H7 (cell line): ENCODE results near the gene LITAF. TPM values are rescaled to one million over a fixed set of nuclear protein-coding genes. Genes with fewer than 3 reads are reported as not detected.
A peak's percentile ranks its signal among the peaks of the same experiment; 100 is the strongest.
"Not testable (repeated sequence)": the region's sequence is repeated elsewhere in the genome, so short reads cannot be mapped to it uniquely, and the experiment has no call there.

Experiments used
- DNase-seq: peaks from one replicate; pipeline ENCODE4 v3.0.0; 2012
- H3K27me3 ChIP-seq: 2 replicates; pipeline ENCODE4 v1.6.0; 2011; ENCODE audit warnings: mild to moderate bottlenecking, low read length; ENCODE audit not compliant: control insufficient read depth, insufficient read depth
- H3K36me3 ChIP-seq: replicated peaks from 2 replicates; pipeline ENCODE4 v1.5.1; 2011; ENCODE audit warnings: low read length; ENCODE audit not compliant: control insufficient read depth, insufficient read depth
- H3K4me3 ChIP-seq: 2 replicates; pipeline ENCODE4 v1.5.1; 2011; ENCODE audit warnings: low read depth, mild to moderate bottlenecking, control low read depth, low read length, moderate library complexity; ENCODE audit not compliant: insufficient read depth
- total RNA-seq: library from RNA; depleted of rRNA; stranded (reverse); fragments of >200 nt; shearing (Covaris generic); gene quantifications from 2 replicates; pipeline ENCODE4 v1.2.3, GENCODE V29; 2014

The LITAF gene
- total RNA-seq, 1 experiment from 2014 or later: 71.8 TPM

DNA sequence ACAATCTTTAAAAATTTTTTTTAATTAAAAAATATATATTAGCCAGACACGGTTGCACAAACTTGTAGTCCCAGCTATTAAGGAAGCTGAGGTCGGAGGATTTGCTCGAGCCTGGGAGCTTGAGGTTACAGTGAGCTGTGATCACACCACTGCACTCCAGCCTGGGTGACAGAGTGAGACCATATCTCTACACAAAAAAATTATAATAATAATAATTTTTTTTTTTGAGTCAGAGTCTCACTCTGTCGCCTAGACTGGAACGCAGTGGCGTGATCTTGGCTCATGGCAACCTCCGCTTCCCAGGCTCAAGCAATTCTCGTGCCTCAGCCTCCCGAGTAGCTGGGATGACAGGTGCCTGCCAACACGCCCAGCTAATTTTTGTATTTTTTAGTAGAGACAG lies 23.8 kb downstream of the LITAF start:
- no peak for DNase-seq
- Histone ChIP-seq H3K4me3 (no peak overlapping the region), H3K36me3 (no peaks in the 10 kb centered on the region; the same call in none of the 2 replicates), H3K27me3 (no peaks in the 10 kb centered on the region)

- H3K4me3 ChIP-seq: no peak overlapping the region
- DNase-seq: no peak
- no peaks in the 10 kb centered on the region for H3K27me3 ChIP-seq
- H3K36me3 ChIP-seq: no peaks in the 10 kb centered on the region; the same call in none of the 2 replicates
Measured at GRCh38 chr16:11562411-11562810, 24.3 kb downstream of the LITAF start.

DNA sequence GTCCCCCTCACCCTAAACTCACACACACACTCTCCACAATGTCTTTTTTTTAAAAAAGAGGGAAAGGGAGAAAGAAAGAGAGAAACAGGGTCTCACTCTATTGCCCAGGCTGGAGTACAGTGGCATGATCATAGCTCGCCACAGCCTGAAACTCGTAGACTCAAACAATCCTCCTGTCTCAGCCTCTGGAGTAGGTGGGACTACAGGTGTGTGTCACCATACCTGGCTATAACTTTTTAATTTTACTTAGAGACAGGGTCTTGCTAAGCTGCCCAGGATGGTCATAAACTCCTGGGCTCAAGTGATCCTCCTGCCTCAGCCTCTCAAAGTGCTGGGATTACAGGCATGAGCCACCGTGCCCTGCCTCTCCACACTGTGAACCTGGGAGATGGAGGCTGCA lies 24.9 kb downstream of the LITAF start:
- H3K4me3 ChIP-seq: no peak overlapping the region
- no peaks in the 10 kb centered on the region; the same call in none of the 2 replicates for H3K36me3 ChIP-seq
- no peak for DNase-seq
- no peaks in the 10 kb centered on the region for H3K27me3 ChIP-seq

GRCh38 chr16:11561454-11561805 lies 25.3 kb downstream of the LITAF start:
- DNase-seq: no peak
- Histone ChIP-seq H3K27me3 (no peaks in the 10 kb centered on the region), H3K4me3 (no peak overlapping the region), H3K36me3 (no peaks in the 10 kb centered on the region; the same call in none of the 2 replicates)

DNA sequence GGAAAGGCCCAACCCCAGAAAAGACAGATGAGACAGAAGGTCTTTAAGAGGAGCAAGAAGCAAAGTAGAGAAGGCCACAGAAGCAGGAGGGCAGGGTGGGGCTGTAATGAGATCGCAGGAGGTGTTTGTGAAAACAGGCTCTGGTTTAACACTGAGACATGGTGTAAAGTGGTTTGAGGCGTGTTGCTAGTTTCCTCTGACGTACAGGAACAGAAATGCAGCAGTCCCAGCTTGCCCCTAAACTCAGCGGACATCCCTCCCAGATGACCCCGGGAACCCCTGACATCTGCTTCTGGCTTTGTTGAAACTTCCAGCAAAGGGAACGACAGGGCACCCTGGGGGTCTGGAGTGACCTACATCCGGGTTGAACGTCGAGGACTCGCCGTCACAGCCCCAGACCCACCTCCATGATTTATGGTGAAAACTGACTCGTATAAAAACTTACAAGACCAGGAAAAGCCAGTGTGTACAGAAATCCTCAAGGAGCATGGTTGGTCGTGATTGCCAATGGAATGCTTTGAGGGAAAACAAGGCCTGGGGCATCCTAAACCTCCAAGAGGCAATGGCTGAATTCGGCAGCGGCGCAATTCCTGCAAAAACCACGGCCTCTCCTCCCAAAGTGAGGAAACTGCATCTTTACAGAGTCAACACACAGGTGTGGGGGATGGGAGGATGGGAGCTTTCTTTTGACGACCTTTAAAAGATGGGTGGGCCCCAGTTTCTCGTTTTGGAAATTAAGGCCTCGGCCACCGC lies 25.8 kb downstream of the LITAF start:
- Histone ChIP-seq H3K36me3 (peaks cover 4% of the 10 kb centered on the region; the same call in 1 of the 2 replicates), H3K4me3 (no peak overlapping the region), H3K27me3 (no peaks in the 10 kb centered on the region)
- DNase-seq: peak; percentile 40

DNA sequence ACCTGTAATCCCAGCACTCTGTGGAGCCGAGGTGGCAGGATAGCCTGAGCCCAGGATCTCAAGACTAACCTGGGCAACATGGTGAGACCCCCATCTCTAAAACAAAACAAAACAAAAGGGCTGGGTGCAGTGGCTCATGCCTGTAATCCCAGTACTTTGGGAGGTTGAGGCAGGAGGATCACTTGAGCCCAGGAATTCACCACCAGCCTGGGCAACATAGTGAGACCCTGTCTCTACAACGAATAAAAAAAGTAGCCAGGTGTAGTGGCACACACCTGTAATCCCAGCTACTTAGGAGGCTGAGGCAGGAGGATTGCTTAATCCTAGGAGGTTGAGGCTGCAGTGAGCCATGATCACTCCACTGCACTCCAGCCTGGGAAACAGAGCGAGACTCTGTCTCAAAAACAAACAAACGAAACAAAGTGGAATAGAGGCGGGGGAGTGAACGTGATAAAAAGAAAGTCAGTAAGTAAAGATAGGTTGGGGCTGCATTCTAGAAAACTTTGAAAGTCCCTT lies 28.4 kb downstream of the LITAF start:
- peaks cover 10% of the 10 kb centered on the region for H3K36me3 ChIP-seq
- not testable (repeated sequence) for DNase-seq, H3K4me3 ChIP-seq, H3K27me3 ChIP-seq

- DNase-seq: no peak
- no peak overlapping the region for H3K4me3 ChIP-seq
- H3K36me3 ChIP-seq: peaks cover 11% of the 10 kb centered on the region
- H3K27me3 ChIP-seq: no peaks in the 10 kb centered on the region
Measured at GRCh38 chr16:11557801-11558200, 28.9 kb downstream of the LITAF start.

DNA sequence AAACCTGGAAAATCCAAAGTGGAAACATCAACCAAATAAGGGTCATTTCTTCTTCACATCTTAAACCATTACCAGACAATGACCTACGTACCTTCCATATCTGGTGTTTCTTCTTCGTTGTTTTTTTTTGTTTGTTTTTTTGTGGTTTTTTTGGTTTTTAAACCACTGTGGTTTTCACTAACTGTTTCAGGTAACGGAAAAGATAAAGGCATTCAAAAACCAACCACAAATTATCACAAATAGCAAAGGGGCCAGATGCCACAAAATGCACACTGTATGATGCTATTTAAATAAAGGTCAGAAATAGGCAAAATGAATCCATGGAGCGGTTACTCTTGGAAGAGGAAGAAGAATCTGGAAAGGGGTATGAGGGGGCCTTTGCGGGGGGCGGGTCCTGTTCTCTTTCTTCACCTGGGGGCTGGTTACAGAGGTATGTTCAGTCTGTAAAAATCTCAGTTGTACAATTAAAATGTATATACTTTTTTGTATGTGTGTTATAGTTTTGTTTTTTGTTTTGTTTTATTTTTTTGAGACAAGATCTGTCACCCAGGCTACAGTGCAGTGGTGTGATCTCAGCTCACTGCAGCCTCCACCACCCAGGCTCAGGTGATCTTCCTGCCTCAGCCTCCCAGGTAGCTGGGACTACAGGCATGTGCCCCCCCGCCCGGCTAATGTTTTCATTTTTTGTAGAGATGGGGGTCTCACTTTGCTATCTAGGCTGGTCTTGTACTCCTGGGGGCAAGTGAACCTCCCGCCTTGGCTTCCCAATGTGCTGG lies 29.6 kb downstream of the LITAF start:
- no peaks in the 10 kb centered on the region for H3K27me3 ChIP-seq
- no peak overlapping the region for H3K4me3 ChIP-seq
- no peak for DNase-seq
- peaks cover 11% of the 10 kb centered on the region for H3K36me3 ChIP-seq

DNA sequence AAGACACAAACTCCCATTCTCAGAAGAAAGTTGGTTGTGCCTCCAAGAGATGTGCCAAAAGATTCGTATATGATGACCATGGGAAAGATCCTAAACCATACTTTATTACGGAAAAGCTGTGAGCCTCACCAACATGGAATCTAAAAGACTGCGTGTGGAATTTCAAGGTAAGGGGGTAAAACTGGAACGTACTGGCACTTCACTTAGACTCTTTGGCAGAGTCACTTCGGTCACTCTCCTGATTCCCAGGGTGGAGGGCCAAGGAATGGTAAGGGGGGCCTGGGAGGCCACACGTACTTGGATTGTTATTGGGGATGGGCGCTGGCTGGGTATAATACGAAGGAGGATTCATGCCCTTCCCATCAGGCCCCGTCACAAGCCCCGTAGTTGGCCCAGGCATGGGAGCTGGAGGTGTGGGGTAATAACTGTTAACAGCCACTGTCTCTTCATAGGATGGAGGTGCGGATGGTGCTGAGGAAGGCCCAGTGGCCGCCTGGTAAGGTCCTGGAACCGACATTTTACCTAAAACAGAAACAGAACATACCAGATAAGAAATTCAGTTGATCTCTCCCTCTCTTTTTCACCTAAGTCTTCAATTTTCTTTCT lies 30.4 kb downstream of the LITAF start:
- no peak for DNase-seq
- Histone ChIP-seq H3K27me3 (no peaks in the 10 kb centered on the region), H3K36me3 (peaks cover 11% of the 10 kb centered on the region), H3K4me3 (no peak overlapping the region)

DNA sequence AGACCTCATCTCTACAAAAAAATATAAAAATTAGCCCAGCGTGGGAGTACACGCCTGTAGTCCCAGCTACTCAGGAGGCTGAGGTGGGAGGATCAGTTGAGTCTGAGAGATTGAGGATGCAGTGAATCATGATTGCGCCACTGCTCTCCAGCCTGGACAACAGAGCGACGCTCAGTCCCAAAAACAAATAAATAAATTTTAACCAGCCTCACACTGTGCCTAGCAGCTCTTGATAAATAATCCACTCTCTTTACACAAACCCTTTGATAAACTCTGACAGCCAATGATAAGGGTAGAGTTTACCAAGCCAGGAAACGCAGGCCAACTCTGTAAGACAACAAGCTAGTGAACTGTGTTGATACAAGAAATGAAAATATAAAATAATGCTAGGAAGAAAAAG lies 32.7 kb downstream of the LITAF start:
- H3K27me3 ChIP-seq: no peaks in the 10 kb centered on the region
- peaks cover 18% of the 10 kb centered on the region for H3K36me3 ChIP-seq
- no peak for DNase-seq
- no peak overlapping the region for H3K4me3 ChIP-seq

GRCh38 chr16:11553371-11553770 lies 33.3 kb downstream of the LITAF start:
- Histone ChIP-seq H3K27me3 (no peaks in the 10 kb centered on the region), H3K36me3 (peaks cover 19% of the 10 kb centered on the region), H3K4me3 (no peak overlapping the region)
- DNase-seq: no peak

DNA sequence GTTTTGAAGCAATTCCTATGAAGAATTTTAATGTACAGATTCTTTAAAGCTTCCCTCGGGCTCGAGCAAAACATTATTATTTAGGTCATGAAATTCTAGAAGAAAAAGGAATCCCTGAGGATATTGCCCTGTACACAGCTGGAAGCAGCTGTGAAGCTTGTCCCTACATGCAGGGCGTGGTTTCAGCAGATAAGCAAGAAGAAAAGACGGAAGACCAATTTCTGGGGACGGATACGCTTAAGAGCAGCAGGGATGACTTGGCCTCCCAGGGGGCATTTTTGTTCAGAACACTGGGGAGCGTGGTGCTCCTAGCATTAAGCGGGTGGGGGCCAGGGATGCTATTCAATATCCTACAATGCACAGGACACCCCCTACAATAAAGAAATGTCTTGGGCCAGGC lies 34.3 kb downstream of the LITAF start:
- Histone ChIP-seq H3K36me3 (peaks cover 19% of the 10 kb centered on the region), H3K4me3 (no peak overlapping the region), H3K27me3 (no peaks in the 10 kb centered on the region)
- no peak for DNase-seq

DNA sequence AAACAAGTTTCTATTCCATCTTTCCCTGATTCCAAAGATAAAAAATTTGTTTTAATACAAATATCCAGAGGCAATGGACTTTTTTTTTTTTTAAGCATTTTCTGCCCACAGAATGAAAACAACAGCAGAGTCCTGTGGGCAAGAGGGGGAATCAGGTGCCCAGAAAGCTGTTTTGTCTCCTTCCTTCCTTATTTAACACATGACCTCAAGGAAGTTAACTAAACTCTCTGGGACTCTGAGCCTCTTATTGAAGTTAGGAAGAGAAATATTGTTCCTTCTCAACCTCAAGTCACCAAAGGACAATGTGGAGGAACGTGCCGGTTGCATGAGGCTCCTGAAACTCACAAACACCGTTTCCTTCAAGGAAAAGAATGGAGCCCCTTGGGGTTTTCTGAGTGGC lies 34.9 kb downstream of the LITAF start:
- Histone ChIP-seq H3K27me3 (no peaks in the 10 kb centered on the region), H3K36me3 (peaks cover 19% of the 10 kb centered on the region), H3K4me3 (no peak overlapping the region)
- DNase-seq: no peak

DNA sequence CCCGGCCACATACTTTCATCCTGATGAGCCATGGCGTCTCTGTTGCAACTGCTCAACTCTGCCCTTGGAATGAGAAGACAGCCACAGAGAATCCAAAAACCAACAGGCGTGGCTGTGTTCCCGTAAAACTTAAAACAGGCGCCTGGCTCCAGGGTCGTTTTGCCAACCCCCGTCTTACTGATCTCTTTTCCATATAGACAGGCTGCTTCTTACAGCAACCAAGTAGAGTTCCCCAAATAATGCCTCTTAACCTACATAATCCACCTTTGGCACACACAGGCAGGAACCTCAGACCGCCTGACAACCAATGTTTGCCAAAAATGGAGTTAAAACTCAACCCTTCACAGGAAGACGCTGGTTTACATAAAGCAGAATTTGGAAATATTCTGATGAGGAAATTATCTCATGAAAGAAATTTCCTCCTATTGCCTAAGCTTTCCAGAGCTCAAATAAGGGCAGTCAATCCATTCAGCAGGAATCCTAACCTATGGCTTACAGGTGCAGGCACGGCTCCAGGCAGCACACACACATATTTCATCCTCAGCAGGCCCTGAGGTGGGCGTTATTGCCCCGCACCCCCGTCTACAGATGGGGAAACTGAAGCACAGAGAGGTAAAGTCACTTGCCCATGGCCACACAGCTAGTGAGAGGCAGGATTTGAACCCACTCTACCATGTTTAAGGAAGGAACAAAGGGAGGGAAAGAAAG lies 35.8 kb downstream of the LITAF start:
- Histone ChIP-seq H3K36me3 (peaks cover 16% of the 10 kb centered on the region), H3K4me3 (no peak overlapping the region), H3K27me3 (no peaks in the 10 kb centered on the region)
- DNase-seq: no peak
